Stimulated activated naive CD8-positive, alpha-beta T cell treated with anti-CD3 and anti-CD28 coated beads, Interleukin-15, amount 100 ng/mL, for 72 hours (primary cell): ENCODE measurements around the gene VIM.
A peak's percentile ranks its signal among the peaks of the same experiment; 100 is the strongest.
"Not testable (repeated sequence)": the region's sequence is repeated elsewhere in the genome, so short reads cannot be mapped to it uniquely, and the experiment has no call there.

Experiments
- ATAC-seq: fragments of 150-1000 bp; cut with Tn5 transposase; 2 replicates; pipeline ENCODE4 v1.10.0; 2021; ENCODE audit warnings: mild to moderate bottlenecking, moderate library complexity
- DNase-seq, 2 donors: peaks; one replicate each; pipeline ENCODE4 v3.0.0; 2021 to 2022
- H3K27ac Mint-ChIP-seq, 2 donors: one replicate each; pipeline ENCODE4 v1.8.0; 2022; ENCODE audit warnings: mild to moderate bottlenecking in 2 of 2, mixed read lengths in 2 of 2, moderate library complexity in 2 of 2
- H3K27me3 Mint-ChIP-seq: one replicate; pipeline ENCODE4 v1.8.0; 2022; ENCODE audit warnings: mixed read lengths
- H3K4me1 Mint-ChIP-seq: one replicate; pipeline ENCODE4 v1.8.0; 2022; ENCODE audit warnings: mild to moderate bottlenecking, mixed read lengths
- H3K4me3 Mint-ChIP-seq, 2 donors: one replicate each; pipeline ENCODE4 v1.8.0; 2022; ENCODE audit warnings: mild to moderate bottlenecking in 2 of 2, mixed read lengths in 2 of 2, moderate library complexity in 1 of 2
- H3K9me3 Mint-ChIP-seq, 2 donors: one replicate each; pipeline ENCODE4 v1.8.0; 2022; ENCODE audit warnings: mixed read lengths in 2 of 2

Gene VIM

GRCh38 chr10:17255512-17255911 lies 27.5 kb downstream of the VIM start:
- no peak for DNase-seq
- ATAC-seq: no peak
- Mint-ChIP-seq H3K9me3 (peaks cover 6 to 11% of the 10 kb centered on the region in 2 donors), H3K4me3 (no peak overlapping the region), H3K27ac (no peak overlapping the region), H3K27me3 (no peaks in the 10 kb centered on the region), H3K4me1 (peaks cover 16% of the 10 kb centered on the region)

- no peaks in the 10 kb centered on the region for H3K27me3 Mint-ChIP-seq
- peaks cover 16% of the 10 kb centered on the region for H3K4me1 Mint-ChIP-seq
- H3K27ac Mint-ChIP-seq: no peak overlapping the region
- H3K9me3 Mint-ChIP-seq: peaks cover 6 to 11% of the 10 kb centered on the region in 2 donors
- ATAC-seq: no peak
- no peak overlapping the region for H3K4me3 Mint-ChIP-seq
- no peak for DNase-seq
Measured at GRCh38 chr10:17256051-17256450, 28.0 kb downstream of the VIM start.

GRCh38 chr10:17256627-17257026 lies 28.6 kb downstream of the VIM start:
- Mint-ChIP-seq H3K27me3 (no peaks in the 10 kb centered on the region), H3K9me3 (peaks cover 8 to 14% of the 10 kb centered on the region in 2 donors), H3K4me1 (peaks cover 16% of the 10 kb centered on the region), H3K27ac (no peak overlapping the region), H3K4me3 (no peak overlapping the region)
- DNase-seq (no peak), ATAC-seq (no peak)

- peak overlapping the region in 1 of 2 donors; percentile 86 for H3K27ac Mint-ChIP-seq
- H3K4me3 Mint-ChIP-seq: peak overlapping the region; percentile 23 to 61
- ATAC-seq (peak; percentile 83), DNase-seq (peak; percentile 50 to 52)
- peaks cover 14 to 20% of the 10 kb centered on the region in 2 donors for H3K9me3 Mint-ChIP-seq
- H3K27me3 Mint-ChIP-seq: no peaks in the 10 kb centered on the region
- peaks cover 16% of the 10 kb centered on the region for H3K4me1 Mint-ChIP-seq
Measured at GRCh38 chr10:17257466-17258321, 29.7 kb downstream of the VIM start.

GRCh38 chr10:17262502-17262901 lies 34.5 kb downstream of the VIM start:
- Mint-ChIP-seq H3K27me3 (peaks cover 7% of the 10 kb centered on the region), H3K4me3 (no peak overlapping the region), H3K4me1 (peaks cover 2% of the 10 kb centered on the region), H3K9me3 (peaks cover 19 to 29% of the 10 kb centered on the region in 2 donors), H3K27ac (no peak overlapping the region)
- DNase-seq (no peak), ATAC-seq (no peak)

GRCh38 chr10:17263580-17263979 lies 35.5 kb downstream of the VIM start:
- H3K27me3 Mint-ChIP-seq: peaks cover 9% of the 10 kb centered on the region
- H3K4me1 Mint-ChIP-seq: no peaks in the 10 kb centered on the region
- DNase-seq (no peak), ATAC-seq (no peak)
- H3K27ac Mint-ChIP-seq: no peak overlapping the region
- no peak overlapping the region for H3K4me3 Mint-ChIP-seq
- H3K9me3 Mint-ChIP-seq: peaks cover 19 to 29% of the 10 kb centered on the region in 2 donors

GRCh38 chr10:17265468-17265867 lies 37.4 kb downstream of the VIM start:
- Mint-ChIP-seq H3K27me3 (peaks cover 16% of the 10 kb centered on the region), H3K4me3 (no peak overlapping the region), H3K27ac (no peak overlapping the region), H3K4me1 (no peaks in the 10 kb centered on the region), H3K9me3 (peaks cover 19 to 29% of the 10 kb centered on the region in 2 donors)
- ATAC-seq (no peak), DNase-seq (no peak)

- H3K27ac Mint-ChIP-seq, H3K4me3 Mint-ChIP-seq, DNase-seq, ATAC-seq, H3K4me1 Mint-ChIP-seq: not testable (repeated sequence)
- H3K9me3 Mint-ChIP-seq: peaks cover 18 to 27% of the 10 kb centered on the region in 2 donors
- peaks cover 16% of the 10 kb centered on the region for H3K27me3 Mint-ChIP-seq
Measured at GRCh38 chr10:17266549-17266948, 38.5 kb downstream of the VIM start.

GRCh38 chr10:17272648-17273047 lies 44.6 kb downstream of the VIM start:
- ATAC-seq (no peak), DNase-seq (no peak)
- Mint-ChIP-seq H3K4me1 (peaks cover 13% of the 10 kb centered on the region), H3K27me3 (peaks cover 7% of the 10 kb centered on the region), H3K4me3 (no peak overlapping the region), H3K27ac (no peak overlapping the region), H3K9me3 (peaks cover 6 to 11% of the 10 kb centered on the region in 2 donors)

- Mint-ChIP-seq H3K27ac (no peak overlapping the region), H3K27me3 (peaks cover 7% of the 10 kb centered on the region), H3K9me3 (peaks cover 6 to 11% of the 10 kb centered on the region in 2 donors), H3K4me1 (peaks cover 13% of the 10 kb centered on the region), H3K4me3 (no peak overlapping the region)
- no peak for DNase-seq
- peak; percentile 60 for ATAC-seq
Measured at GRCh38 chr10:17273403-17273802, 45.4 kb downstream of the VIM start.

GRCh38 chr10:17276756-17277424 lies 48.8 kb downstream of the VIM start:
- DNase-seq: no peak
- H3K27me3 Mint-ChIP-seq: no peaks in the 10 kb centered on the region

GRCh38 chr10:17278607-17279240 lies 50.7 kb downstream of the VIM start:
- no peak for ATAC-seq
- Mint-ChIP-seq H3K4me1 (peaks cover 4% of the 10 kb centered on the region), H3K27ac (no peak overlapping the region), H3K4me3 (no peak overlapping the region), H3K27me3 (no peaks in the 10 kb centered on the region), H3K9me3 (peaks cover 39 to 42% of the 10 kb centered on the region in 2 donors)
- DNase-seq: no peak

More at GRCh38 chr10:17276756-17277424, 48.8 kb downstream of the VIM start:
- peaks cover 13% of the 10 kb centered on the region for H3K4me1 Mint-ChIP-seq
- H3K4me3 Mint-ChIP-seq: no peak overlapping the region
- H3K27ac Mint-ChIP-seq: no peak overlapping the region
- no peak for ATAC-seq
- H3K9me3 Mint-ChIP-seq: peaks cover 22 to 35% of the 10 kb centered on the region in 2 donors

- H3K27me3 Mint-ChIP-seq: no peaks in the 10 kb centered on the region
- ATAC-seq (no peak), DNase-seq (no peak)
- H3K27ac Mint-ChIP-seq: no peak overlapping the region
- H3K4me1 Mint-ChIP-seq: no peaks in the 10 kb centered on the region
- no peak overlapping the region for H3K4me3 Mint-ChIP-seq
- peaks cover 32 to 37% of the 10 kb centered on the region in 2 donors for H3K9me3 Mint-ChIP-seq
Measured at GRCh38 chr10:17282311-17282710, 54.3 kb downstream of the VIM start.

GRCh38 chr10:17286562-17287550 lies 58.8 kb downstream of the VIM start:
- Mint-ChIP-seq H3K4me3 (no peak overlapping the region), H3K27ac (no peak overlapping the region)
- ATAC-seq: no peak

More at GRCh38 chr10:17286562-17287550, 58.8 kb downstream of the VIM start:
- no peaks in the 10 kb centered on the region for H3K27me3 Mint-ChIP-seq
- H3K9me3 Mint-ChIP-seq: peaks cover 9 to 21% of the 10 kb centered on the region in 2 donors
- H3K4me1 Mint-ChIP-seq: peaks cover 12% of the 10 kb centered on the region
- DNase-seq: no peak
